AG04449 (cell line): ENCODE results near the gene ACSL5.

Experiments used
- CTCF ChIA-PET: fragments of 350-600 bp; formaldehyde crosslinking; extraction: SDS; loops from one replicate; lab custom pipeline; 2021; ENCODE audit warnings: antibody characterized with exemption; lab: Yijun Ruan, JAX
- POLR2A ChIA-PET: fragments of 400-600, 350-600 bp; formaldehyde crosslinking; extraction: SDS; loops from one replicate; lab custom pipeline; 2020; ENCODE audit warnings: antibody characterized with exemption, inconsistent platforms; lab: Yijun Ruan, JAX
- DNase-seq: peaks from one replicate; pipeline ENCODE4 v3.0.0-alpha.2; 2010; ENCODE audit warnings: low read depth, low spot score
- H3K4me3 ChIP-seq: 2 replicates; pipeline ENCODE4 v1.5.1; 2011; ENCODE audit warnings: low read depth, mild to moderate bottlenecking, control low read depth, low read length
- CTCF ChIP-seq: IDR thresholded peaks from one replicate; pipeline ENCODE4 v1.5.1; 2011; ENCODE audit warnings: mild to moderate bottlenecking, moderate library complexity, low read length, control low read depth, inconsistent platforms; ENCODE audit not compliant: insufficient read depth; ENCODE audit errors: missing control alignments

The ACSL5 gene

DNA sequence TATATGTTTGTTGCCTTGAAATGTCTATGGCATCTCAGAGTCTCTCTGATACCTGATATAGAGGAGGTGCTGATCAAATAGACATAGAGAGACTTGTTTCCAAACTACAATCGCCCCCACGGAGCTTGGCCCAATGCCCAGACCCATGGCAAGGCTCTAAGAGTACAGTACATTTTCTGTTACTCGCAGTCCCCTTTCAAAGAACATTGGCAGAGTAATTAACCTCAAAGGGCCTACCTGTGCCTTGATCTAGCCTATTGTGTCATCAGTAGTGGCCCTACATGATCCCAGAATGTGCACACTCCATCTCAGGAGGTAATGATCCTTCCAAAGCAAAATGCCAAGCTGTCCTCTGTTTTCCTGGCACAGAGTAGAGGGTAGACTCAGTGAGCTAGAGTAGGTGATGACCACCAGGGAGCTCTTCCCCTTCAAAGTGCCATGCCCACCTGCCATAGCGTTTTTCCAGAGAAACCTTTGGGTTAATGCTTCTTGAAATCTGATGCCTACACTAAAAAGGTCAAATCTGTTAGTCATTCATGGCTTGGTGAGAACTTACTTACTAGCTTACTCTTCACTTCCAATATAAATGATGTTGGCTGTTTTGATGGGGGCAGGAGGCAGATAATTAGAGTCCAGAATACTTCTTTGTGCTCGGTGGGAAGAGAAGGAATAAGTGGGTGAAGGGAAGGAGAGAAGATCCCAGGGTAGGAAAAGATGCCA is 41.2 kb upstream of the ACSL5 start:
- ChIA-PET POLR2A (no interaction called here), CTCF (interaction anchor here (0.8 to 1.2 kb wide), 3 partner anchors 18 to 143 kb away, joined by 3 to 4 read pairs (median 3); no protein-coding TSS in a partner anchor)
- DNase-seq: no peak
- no peak overlapping the region for H3K4me3 ChIP-seq
- no peak for TF ChIP-seq CTCF

DNA sequence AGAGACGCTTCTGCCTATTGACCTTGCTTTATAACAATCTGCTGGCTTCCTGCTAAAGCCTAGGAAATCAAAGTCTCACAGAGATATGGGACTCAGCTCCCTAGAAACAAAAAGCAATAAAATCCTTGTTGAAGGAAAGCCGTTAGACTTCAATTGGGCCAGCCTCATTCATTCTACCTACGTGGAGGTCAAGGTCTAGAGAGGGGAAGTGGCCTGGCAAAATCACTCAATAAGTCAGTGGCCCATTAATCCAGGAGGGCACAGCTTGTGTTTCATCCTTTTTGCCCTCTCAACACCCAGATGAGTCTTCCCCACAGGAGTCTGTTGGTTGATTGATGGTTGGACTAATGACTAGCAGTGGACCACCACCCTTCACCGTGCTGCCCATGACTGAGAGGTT is 40.5 kb upstream of the ACSL5 start:
- CTCF ChIA-PET: interaction anchor here (0.8 to 1.2 kb wide), 2 partner anchors 19 to 25 kb away, joined by 3 to 4 read pairs; no protein-coding TSS in a partner anchor
- DNase-seq: no peak
- TF ChIP-seq CTCF: no peak
- POLR2A ChIA-PET: no interaction called here
- no peak overlapping the region for H3K4me3 ChIP-seq

DNA sequence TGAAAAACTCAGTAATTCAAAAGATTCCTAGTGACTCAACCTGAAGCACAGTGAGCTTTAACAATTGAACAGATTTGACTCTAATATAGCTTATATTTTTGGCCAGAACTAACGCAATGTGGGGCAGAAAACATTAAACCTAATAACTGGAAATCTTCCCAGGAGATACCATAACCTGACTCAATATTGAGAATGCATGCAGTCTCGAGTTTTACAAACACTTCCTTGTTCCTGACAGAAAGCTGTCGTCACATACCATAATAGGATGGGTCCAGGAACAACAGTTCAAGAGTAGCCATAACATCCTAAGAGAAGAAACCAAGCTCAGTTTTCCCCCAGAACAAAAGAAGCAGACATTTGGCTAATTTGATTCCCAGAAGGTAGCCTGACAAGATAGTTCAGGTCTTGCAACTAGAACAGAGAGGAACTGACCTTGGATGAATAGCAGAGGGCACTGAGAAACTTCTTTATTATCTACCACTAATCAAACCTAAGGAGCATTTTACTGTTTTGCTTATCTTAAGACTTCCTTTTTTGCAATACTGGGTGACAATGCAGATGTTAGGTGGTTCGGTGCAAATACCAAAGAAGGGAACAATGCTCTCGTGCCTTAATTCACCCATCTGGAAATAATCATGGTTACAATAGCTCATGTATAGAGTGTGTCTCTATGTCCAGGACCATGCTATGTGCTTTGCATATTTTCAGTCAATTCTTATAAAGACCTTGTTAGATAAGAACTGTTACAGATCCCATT is 38.6 kb upstream of the ACSL5 start:
- ChIA-PET CTCF (interaction anchor here (1.0 to 1.5 kb wide), 3 partner anchors 8 to 137 kb away, joined by 3 to 5 read pairs (median 4); no protein-coding TSS in a partner anchor), POLR2A (interaction anchor here (0.6 kb wide), 1 partner anchor 1308 kb away, joined by 3 read pairs; no protein-coding TSS in a partner anchor)
- no peak for DNase-seq
- no peak overlapping the region for H3K4me3 ChIP-seq
- no peak for TF ChIP-seq CTCF

- TF ChIP-seq CTCF: no peak
- CTCF ChIA-PET: interaction anchor here (1.0 to 1.5 kb wide), 3 partner anchors 9 to 136 kb away, joined by 3 to 5 read pairs (median 4); no protein-coding TSS in a partner anchor
- H3K4me3 ChIP-seq: no peak overlapping the region
- DNase-seq: no peak
- POLR2A ChIA-PET: interaction anchor here (0.6 kb wide), 1 partner anchor 1308 kb away, joined by 3 read pairs; no protein-coding TSS in a partner anchor
Observed at GRCh38 chr10:112335868-112336265, 38.0 kb upstream of the ACSL5 start.

- ChIA-PET POLR2A (no interaction called here), CTCF (interaction anchor here (1.0 to 1.1 kb wide), 2 partner anchors 10 to 23 kb away, joined by 3 to 4 read pairs; no protein-coding TSS in a partner anchor)
- DNase-seq: no peak
- no peak for TF ChIP-seq CTCF
- H3K4me3 ChIP-seq: no peak overlapping the region
Observed at GRCh38 chr10:112336556-112337201, 37.2 kb upstream of the ACSL5 start.
